HG03342 (cell line): ENCODE data around the gene NEGR1.

Source experiments
- ATAC-seq: cut with Tn5 transposase; IDR thresholded peaks from one replicate; pipeline ENCODE4 v1.9.1; 2021; ENCODE audit warnings: mild to moderate bottlenecking, moderate library complexity; ENCODE audit not compliant: unreplicated experiment

Gene NEGR1

GRCh38 chr1:71424536-71424935 is 857.8 kb downstream of the NEGR1 start:
- no peak for ATAC-seq

GRCh38 chr1:71422221-71422620 is 860.1 kb downstream of the NEGR1 start:
- ATAC-seq: no peak

GRCh38 chr1:71417421-71417820 is 864.9 kb downstream of the NEGR1 start:
- no peak for ATAC-seq

GRCh38 chr1:71414179-71414578 is 868.2 kb downstream of the NEGR1 start:
- no peak for ATAC-seq

DNA sequence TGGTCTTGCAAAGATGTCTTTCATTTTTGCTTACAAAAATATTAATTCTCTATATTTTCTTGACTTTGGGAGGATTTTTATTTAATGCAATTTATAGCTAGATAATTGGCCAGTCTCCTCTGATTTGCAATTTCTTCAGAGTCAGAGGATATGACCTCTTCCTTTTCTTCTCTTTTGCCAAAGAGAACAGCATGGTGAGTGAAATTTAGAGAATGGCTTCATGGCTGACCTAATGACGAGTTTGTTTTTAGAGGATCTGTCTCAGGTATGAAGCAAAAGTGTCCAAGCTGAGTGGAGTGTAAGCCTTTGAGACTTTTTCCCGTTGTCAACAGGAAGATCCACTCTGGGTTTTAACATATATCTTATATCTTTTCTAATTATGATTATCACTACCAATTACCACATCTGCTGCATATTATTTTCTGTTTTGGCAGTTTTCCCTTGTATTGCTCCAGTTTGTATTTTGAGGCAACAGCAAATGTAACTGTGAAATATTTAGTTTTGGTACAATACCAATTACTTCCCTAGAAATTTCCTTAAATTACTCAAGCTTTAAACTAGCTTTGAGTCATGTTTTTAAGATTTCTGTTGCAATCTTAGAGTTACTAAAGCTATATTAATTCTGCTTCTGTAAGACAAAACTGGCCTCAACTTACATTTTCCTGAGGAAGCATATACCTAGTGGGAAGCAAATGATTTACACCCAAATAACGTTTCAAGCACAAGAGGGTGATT is 868.7 kb downstream of the NEGR1 start:
- no peak for ATAC-seq

DNA sequence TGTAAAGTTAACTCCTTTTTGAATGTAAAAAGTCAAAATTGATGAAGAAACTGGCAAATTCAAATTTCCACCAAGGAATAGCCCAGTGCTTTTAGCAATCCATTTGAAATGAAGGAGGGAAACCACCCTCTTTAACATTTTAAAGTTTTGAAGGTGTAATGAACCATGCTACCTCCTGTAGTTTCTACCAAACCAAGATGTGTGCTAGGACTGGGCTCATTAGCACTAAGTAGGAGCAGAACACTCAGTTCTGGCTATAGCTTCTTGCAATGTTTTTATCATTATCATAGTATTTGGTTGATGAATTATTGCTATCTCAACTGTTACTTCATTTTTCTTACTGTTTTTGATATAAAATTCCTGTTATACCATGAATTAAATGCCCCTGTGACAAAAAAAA is 882.3 kb downstream of the NEGR1 start:
- ATAC-seq: no peak

DNA sequence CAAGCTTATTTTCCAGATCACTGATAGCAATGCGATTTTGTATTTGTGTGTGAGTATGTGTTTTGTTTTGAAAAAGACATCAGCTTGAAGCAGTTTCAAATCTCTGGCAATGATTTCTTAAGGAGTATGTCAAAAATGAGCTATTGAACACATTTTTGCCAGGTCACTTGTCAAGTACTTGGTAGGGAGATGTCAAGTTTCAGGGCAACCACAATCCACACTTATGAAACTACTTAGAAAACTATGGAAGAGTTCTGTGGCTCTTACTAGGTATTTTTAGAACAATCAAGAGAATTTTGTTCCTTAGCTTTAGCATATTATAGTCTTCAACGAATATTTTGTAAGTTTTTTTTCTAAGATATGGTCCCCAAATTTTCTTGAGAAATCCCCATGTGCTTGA is 882.7 kb downstream of the NEGR1 start:
- ATAC-seq: no peak

- ATAC-seq: no peak
Measured at GRCh38 chr1:71393301-71393700, 889.0 kb downstream of the NEGR1 start.

- ATAC-seq: no peak
Measured at GRCh38 chr1:71390518-71390917, 891.8 kb downstream of the NEGR1 start.

DNA sequence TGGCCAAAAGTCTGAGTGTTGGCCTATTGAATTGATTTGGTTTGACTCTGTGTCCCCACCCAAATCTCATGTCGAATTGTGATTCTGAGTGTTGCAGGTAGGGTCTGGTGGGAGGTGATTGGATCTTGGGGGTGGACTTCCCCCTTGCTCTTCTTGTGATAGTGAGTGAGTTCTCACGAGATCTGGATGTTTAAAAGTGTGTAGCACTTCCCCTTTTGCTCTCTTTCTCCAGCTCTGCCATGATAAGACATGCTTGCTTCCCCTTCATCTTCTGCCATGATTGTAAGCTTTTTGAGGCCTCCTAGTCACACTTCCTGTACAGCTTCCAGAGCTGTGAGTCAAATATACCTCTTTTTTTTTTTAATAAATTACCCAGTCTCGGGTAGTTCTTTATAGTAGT is 904.5 kb downstream of the NEGR1 start:
- ATAC-seq: no peak

DNA sequence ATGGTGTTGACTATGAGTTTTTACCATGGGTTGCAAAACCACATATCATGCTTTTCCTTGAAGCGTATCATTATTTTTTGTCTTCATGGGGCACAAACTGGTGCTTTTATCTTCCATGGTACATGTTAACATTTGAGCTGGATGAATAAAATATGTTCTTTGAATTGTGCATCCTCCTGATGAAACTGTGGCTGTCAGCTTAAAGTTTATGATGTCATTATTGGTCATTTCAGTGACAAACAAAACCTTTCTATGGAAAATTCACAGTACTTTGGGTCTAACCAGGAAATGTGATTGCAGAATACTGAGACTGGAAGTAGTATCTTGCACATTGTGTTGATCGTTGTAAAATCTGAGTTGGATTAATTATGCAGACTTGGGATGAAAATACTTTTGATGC is 909.8 kb downstream of the NEGR1 start:
- no peak for ATAC-seq

DNA sequence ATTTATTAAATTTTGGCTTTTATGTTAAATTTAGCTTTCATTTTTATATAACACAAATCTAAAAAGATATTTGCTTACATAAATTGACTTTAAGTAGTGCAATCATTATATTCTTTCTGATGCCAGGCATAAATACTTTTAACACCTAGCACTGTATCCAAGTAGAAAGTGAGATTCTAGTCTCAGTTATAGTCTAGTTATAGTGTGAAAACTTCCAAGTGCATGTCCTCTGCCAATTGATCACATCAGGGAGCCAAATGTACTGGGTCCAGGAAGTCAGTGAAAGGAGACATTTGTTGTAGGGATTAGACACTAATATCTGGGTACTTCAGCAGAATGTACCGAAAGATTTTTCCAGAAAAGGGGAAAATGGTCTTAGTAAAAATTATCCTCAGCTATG is 910.8 kb downstream of the NEGR1 start:
- no peak for ATAC-seq

GRCh38 chr1:71364236-71364635 is 918.1 kb downstream of the NEGR1 start:
- no peak for ATAC-seq

DNA sequence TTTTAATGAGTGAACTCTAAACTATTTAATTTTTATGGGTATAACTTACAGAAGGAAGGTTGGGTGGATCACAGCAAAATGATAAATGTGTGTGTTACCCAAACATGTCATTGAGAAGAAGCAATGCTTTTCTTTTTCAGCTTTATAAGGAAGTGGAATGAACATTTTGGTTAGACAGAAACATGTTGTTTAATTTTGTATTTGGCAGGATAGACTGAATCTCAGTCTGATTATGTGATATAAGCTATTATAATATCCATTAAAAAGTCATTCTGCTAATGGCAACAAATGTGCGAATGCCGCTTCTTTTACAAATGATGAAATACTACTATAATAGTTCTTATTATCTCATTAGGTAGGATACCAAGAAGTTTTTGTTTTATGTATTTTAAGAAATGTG is 919.6 kb downstream of the NEGR1 start:
- ATAC-seq: no peak

- ATAC-seq: no peak
Measured at GRCh38 chr1:71362076-71362475, 920.3 kb downstream of the NEGR1 start.

DNA sequence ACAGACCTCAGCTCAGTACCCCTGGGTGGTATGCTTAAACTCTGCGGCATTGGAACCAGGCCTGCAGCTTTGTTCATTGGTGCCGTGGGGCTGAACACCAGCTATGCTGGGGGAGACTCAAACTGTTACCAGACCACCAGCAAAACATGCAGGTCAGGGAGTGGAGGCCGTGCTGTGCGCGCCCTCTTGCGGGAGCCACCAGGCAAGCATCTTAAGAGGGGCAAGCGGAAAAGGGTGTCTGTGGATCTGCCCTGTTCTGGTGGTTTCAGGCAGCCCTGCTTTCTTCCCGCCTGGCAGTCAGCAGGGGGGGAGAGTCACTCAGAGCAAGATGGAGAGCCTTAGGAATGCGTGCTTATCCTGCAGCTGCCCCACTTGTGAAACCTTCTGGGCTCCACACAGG is 924.6 kb downstream of the NEGR1 start:
- no peak for ATAC-seq

DNA sequence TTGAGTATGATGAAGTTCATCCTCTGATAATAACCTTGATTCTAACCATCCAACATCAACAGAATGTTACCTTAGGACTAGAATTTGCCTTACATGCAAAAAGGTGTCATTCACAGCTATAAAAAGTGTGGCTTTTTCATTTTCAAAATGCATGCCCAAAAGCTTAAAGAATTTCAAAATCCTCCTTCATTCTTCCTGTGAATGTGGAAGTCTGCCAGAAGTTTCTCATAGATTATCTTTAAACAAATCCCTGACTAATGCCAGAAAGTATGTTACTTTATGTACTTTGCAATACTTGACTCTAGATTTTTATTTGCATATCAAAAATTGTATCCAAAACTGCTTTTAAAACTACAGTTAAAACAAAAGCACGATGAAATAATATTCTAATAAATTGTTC is 930.9 kb downstream of the NEGR1 start:
- ATAC-seq: no peak

DNA sequence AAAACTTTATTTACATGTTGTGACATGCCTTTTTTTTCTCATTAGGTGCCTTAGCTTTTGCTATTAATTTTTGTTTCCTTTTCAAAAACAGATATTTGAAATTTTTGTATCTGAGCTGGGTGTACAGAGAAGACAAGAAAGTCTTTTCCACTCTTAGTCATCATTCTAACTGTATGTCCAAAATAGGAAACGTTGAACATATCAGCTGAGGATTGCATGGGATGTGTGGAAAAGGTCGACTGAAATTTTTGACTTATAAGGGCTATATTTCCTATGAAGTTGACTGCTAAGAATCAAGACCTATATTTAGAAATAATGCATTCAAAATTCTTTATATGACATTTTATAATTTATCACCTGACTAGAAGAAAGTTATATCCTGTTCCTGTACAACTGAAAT is 931.5 kb downstream of the NEGR1 start:
- ATAC-seq: no peak

DNA sequence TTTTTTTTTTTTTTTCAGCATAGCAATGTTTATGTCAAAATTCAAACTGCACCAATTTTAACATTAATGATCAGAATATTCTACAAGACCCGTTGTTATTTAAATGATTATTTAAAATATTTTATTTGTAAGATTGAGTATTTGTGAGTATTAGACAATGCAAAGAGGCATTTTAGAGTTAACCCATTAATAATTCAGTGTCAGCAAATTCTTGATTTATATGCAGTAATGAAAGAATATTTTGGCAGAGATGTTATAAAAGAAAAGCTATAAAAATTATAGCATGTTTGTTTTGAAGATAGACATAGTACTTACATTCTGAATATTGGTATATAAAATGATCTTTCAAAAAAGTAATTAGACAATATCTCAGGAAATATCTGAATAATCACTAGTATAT is 932.0 kb downstream of the NEGR1 start:
- ATAC-seq: no peak
